GM21526 (cell line): Measurements from ENCODE around the gene HMGCLL1.

Source experiments
- ATAC-seq: cut with Tn5 transposase; IDR thresholded peaks from one replicate; pipeline ENCODE4 v1.9.1; 2021; ENCODE audit warnings: moderate library complexity; ENCODE audit not compliant: unreplicated experiment, low FRiP score

HMGCLL1 gene

GRCh38 chr6:55448451-55448850, 130.5 kb downstream of the HMGCLL1 start:
- ATAC-seq = no peak

- ATAC-seq = no peak
Observed at GRCh38 chr6:55447891-55448290, 131.1 kb downstream of the HMGCLL1 start.

DNA sequence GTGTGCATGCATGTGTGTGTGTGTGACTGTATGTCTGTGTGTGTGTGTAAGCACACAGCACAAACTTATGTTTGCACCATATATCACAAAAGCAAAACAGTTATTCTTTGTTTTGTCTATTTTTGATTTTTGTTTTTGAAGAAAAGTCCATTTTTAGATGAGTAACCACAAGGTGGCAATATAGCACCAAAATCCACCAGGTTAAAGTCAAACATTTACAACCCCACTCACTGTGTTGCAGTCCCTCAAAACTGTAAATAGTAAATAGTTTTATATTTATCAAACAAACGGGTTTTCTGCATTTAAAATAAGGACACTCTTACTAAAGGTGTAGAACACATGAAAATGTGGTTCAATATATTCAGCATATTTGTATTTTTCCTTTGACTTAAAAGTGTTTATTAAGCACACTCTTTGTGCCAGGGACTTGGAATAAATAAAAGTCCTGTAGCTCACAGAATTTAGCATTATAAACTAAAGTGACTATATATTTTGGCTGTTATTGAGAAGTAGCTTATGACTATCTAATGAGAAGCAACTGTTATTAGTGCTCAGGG, 133.3 kb downstream of the HMGCLL1 start:
- no peak for ATAC-seq

DNA sequence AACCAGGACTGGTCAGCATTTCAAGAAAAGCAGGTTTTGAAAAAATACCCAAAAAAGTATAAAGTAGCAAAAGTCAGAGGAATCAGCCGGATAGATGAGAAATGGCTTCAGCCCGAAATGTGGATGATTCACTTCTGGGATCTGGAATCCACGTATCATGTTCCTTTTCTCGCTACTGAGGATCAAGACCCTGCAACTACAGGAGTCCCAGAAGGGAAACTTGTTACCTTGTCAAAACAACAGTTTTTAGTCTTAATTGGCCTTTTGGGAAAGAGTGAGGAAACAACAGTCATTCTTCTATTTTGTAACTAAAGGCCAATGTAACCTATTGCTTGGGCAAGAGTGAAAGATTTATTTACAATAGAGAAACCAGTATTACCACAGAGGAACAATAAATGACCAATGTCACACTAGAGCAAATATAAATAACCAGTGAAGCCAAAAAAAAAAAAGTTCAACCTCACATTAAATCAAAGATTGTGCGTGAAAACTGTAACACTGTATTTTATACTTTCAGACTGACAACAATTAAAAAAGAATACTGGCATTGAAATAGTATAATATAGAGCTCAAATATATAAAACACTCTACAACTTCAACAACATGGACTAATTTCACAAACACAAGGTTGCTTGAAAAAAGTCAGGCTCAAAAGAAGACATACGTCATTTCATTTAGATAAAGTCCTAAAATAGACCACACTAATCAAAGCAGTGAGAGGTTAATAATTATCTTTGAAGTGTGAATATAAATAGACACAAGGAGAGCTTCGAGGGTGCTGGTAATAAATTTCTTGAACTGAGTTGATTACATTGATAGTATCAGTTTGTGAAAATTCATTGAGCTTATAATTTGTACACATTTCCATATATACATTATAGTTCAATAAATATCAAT, 135.5 kb downstream of the HMGCLL1 start:
- no peak for ATAC-seq

DNA sequence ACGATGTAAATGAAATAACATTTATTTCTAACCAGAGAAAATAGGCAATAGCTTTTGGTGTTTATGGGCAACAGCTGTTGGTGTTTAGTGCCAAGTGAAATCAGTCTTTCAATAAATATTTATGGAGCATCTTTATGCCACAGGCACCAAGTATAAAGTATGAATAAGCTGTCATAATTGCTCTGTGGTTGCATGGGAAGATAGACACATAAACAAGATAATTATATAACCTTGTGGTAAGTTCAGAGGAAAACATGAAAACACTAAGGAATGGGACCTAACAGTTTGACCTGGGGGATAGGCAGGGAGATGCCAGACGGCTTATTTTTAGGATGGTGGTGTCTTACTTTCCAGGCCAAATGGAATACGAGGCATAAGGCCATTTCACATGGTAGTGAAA, 140.8 kb downstream of the HMGCLL1 start:
- no peak for ATAC-seq

GRCh38 chr6:55437141-55437540, 141.9 kb downstream of the HMGCLL1 start:
- no peak for ATAC-seq

- no peak for ATAC-seq
Observed at GRCh38 chr6:55433446-55434130, 145.4 kb downstream of the HMGCLL1 start.

DNA sequence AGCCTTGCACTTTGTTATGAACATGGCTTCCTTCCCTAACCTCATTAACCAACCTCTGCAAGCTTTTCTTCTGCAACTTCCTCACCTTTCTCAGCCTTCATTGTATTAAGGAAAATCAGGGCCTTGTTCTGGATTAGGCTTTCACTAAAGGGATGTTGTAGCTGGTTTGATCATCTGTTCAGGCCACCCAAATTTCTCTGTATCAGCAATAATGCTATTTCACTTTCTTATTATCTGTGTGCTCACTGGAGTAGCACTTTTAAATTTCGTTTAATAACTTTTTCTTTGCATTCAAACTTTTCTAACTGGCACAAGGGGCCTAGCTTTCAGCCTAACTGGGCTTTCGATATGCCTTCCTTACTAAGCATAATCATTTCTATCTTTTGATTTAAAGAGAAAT, 155.1 kb downstream of the HMGCLL1 start:
- no peak for ATAC-seq

DNA sequence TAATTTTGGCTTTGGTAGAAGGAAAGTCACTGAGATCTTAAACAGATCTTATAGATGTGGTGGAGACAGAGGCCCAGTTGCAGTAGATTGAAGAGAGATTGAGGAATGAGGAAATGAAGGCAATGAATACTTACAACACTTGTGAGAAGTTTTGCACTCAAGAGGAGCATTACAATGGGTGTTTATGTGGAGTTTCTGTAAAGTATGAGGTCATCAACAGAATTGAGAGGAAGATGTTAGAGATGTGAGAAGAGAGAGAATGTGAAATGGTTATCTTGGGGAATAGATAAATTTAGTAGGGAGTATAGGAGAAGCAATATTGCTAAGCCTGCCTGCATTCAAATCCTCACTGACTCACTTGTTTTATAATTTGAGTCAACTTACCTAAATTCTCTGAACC, 168.3 kb downstream of the HMGCLL1 start:
- no peak for ATAC-seq

DNA sequence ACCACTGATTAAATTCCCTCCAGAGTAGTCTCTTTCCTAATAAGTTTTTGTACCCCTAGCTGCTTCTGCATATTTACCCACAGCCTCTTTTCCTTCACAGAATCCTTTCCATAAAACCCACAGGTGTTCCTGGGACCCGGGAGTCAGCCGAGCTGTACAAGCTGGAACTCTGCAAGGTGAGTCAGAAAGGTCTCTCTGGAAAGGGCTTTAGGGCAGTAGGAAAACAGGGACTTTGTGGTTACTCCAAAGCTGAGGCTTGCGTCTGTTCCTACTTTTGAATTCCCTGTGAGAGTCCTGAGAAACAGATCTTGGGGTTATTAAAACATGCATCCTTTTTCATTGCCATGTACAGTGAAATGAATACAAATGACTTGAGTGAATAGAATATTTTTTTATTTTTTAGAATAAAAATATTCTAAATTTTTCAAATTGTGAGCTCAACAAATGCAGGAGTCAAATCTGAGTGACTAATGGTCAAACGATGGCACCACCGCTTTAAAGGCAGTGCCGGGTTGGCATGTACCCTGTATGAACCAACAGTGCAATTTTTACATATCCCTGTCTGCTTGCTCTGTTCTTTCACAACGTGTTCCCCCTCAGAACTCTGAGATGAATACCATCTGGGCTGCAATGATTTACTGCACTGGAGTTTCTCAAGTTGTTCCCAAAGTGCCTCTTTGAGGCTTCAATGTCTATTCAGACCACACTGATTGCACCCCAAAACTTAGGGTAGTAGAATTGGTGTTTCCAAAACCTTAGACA, 173.3 kb downstream of the HMGCLL1 start:
- ATAC-seq = no peak

DNA sequence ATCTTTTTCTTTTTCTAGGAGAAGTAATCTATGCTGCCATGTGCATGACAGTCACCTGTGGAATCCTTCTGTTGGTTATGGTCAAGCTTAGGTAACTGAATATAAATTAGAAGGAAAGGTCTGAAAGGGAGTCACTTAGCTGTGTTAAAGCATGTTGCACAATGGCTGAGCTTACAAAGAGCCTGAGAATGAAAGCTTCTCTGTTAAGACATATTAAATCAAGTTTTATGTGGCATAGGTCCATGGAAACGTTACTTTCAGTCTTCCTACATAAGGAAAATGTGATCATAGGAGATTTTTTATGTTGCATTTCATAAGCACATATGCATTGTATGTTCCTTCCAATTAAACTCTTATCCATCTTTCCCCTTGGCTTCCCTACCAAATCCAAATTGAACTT, 179.6 kb downstream of the HMGCLL1 start:
- ATAC-seq = no peak

DNA sequence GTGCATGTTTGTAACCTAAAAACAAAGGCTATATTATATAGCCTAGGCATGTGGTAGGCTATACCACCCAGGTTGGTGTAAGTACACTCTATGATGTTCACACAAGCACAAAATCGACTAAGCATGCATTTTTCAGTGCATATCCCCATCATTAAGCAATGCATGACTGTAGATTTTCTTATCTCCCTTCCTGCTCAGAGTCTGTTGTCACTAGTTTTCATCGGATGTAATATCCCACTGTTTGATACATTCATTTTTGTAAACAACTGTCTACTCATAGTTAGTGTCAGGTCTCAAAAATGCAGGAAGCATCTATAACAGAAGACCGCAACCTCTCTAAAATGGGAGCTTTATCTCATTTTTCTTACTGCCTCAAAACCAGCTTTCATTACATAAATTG, 181.0 kb downstream of the HMGCLL1 start:
- ATAC-seq = no peak

GRCh38 chr6:55395871-55396270, 183.1 kb downstream of the HMGCLL1 start:
- ATAC-seq = no peak

- ATAC-seq = no peak
Observed at GRCh38 chr6:55388211-55388610, 190.8 kb downstream of the HMGCLL1 start.
